Thyroid gland (tissue), 4 donors: Measurements from ENCODE around the gene SLC25A30. TPM values are rescaled to one million over a fixed set of nuclear protein-coding genes. Genes with fewer than 3 reads are reported as not detected.

ENCODE experiments used
- DNase-seq, 2 donors: peaks; one replicate each; pipeline ENCODE4 v3.0.0-alpha.2; 2019
- H3K27ac ChIP-seq, 3 donors: fragments of 200-600 bp; sonication (generic); 1 replicate in 2 of 3; 2 replicates in 1 of 3; pipeline ENCODE4 v1.5.1; 2016 to 2019; ENCODE audit warnings: mild to moderate bottlenecking in 1 of 3, moderate library complexity in 1 of 3
- H3K27me3 ChIP-seq: fragments of 200-600 bp; sonication (generic); one replicate; pipeline ENCODE4 v1.5.1; 2019
- H3K36me3 ChIP-seq, 2 donors: fragments of 200-600 bp; sonication (generic); one replicate each; pipeline ENCODE4 v1.5.1; 2016 to 2019
- H3K4me1 ChIP-seq, 2 donors: fragments of 200-600 bp; sonication (generic); one replicate each; pipeline ENCODE4 v1.5.1; 2017 to 2019
- H3K4me3 ChIP-seq, 3 donors: fragments of 200-600 bp; sonication (generic); replicated peaks in 1 of 3; 1 replicate in 2 of 3; 2 replicates in 1 of 3; pipeline ENCODE4 v1.5.1; 2016; ENCODE audit warnings: mild to moderate bottlenecking in 1 of 3
- H3K9me3 ChIP-seq: fragments of 200-600 bp; sonication (generic); one replicate; pipeline ENCODE4 v1.5.1; 2017
- CTCF ChIP-seq, 6 experiments: fragments of 200-600 bp in 3 of 6; fragments of 450-650 bp in 3 of 6; sonication (generic) in 3 of 6; IDR thresholded peaks; one replicate each; pipeline ENCODE4 v1.5.1; 2016 to 2019; ENCODE audit warnings: antibody characterized with exemption in 6 of 6, mild to moderate bottlenecking in 2 of 6, inconsistent platforms in 1 of 6, moderate library complexity in 1 of 6
- POLR2A ChIP-seq, 2 donors: fragments of 450-650 bp; IDR thresholded peaks; one replicate each; pipeline ENCODE4 v1.6.1; 2017; ENCODE audit warnings: antibody characterized with exemption in 2 of 2, mild to moderate bottlenecking in 2 of 2, moderate library complexity in 1 of 2
- WGBS, 2 donors: methylation state at CpG; one replicate each; pipeline ENCODE4 v1.1.5; 2017; 5-methylcytosine and 5-hydroxymethylcytosine counted together
- intact Hi-C: fragments of 100-400 bp; cut with DNase I; formaldehyde crosslinking; loops from one replicate; pipeline ENCODE4 v1.15.1; 2023
- total RNA-seq, 4 donors: library from RNA; depleted of rRNA; stranded (reverse); fragments of >200 nt; gene quantifications; one replicate each; pipeline ENCODE4 v1.2.3, GENCODE V29; 2016

SLC25A30 gene
- total RNA-seq, 4 donors from 2014 or later = 11.3 to 16.1 (median 15.9) TPM

- 81 to 82% methylated on average over 7 of the region's 7 CpGs for WGBS, 2 donors
Observed at GRCh38 chr13:45446181-45446580, 28.0 kb upstream of the SLC25A30 start.

GRCh38 chr13:45445053-45445452, 26.9 kb upstream of the SLC25A30 start:
- Histone ChIP-seq H3K27me3 (no peaks in the 10 kb centered on the region), H3K4me1 (peaks cover 7 to 16% of the 10 kb centered on the region in 2 donors), H3K27ac (no peak overlapping the region), H3K4me3 (no peak overlapping the region), H3K9me3 (no peaks in the 10 kb centered on the region), H3K36me3 (no peaks in the 10 kb centered on the region)
- no peak for TF ChIP-seq CTCF (IDR thresholded peaks at IDR 0.05)
- no peak for TF ChIP-seq POLR2A (IDR thresholded peaks at IDR 0.05)
- no peak for DNase-seq
- WGBS, 2 donors = 71 to 82% methylated on average over 6 of the region's 6 CpGs
- intact Hi-C loops = no loop called here

More at GRCh38 chr13:45446181-45446580, 28.0 kb upstream of the SLC25A30 start:
- intact Hi-C loops = no loop called here
- Histone ChIP-seq H3K4me3 (no peak overlapping the region), H3K36me3 (no peaks in the 10 kb centered on the region), H3K9me3 (no peaks in the 10 kb centered on the region), H3K4me1 (peaks cover 0 to 7% of the 10 kb centered on the region in 2 donors), H3K27me3 (no peaks in the 10 kb centered on the region), H3K27ac (no peak overlapping the region)
- TF ChIP-seq CTCF (IDR thresholded peaks at IDR 0.05) (no peak), POLR2A (IDR thresholded peaks at IDR 0.05) (no peak)
- DNase-seq = no peak

DNA sequence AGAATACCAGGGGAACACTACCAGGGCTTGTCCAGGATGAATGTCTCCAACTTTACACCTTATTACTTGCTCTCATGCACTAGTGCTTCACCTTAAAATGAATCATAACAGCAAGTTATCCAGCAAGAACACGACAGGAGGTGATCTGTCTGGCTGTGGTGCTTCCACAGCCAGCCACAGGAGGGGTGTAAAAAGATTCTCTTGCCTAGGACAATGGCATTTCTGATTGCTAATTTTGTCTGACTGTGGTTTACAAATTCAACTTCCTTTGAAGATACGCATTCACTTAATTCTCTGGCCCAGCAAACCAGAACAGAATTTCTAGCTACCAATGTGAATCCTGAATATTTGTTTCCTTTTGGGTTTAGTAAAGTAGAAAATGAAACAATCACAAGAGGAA, 23.5 kb upstream of the SLC25A30 start:
- no peaks in the 10 kb centered on the region for H3K9me3 ChIP-seq
- 43 to 68% methylated on average over 2 of the region's 2 CpGs for WGBS, 2 donors
- H3K27ac ChIP-seq = peak overlapping the region in 2 of 3 donors; percentile 20 to 53
- DNase-seq = no peak
- no peaks in the 10 kb centered on the region for H3K36me3 ChIP-seq
- H3K27me3 ChIP-seq = no peaks in the 10 kb centered on the region
- no peak overlapping the region for H3K4me3 ChIP-seq
- TF ChIP-seq POLR2A (IDR thresholded peaks at IDR 0.05) (no peak), CTCF (IDR thresholded peaks at IDR 0.05) (peak in 1 of 6 experiments; percentile 16)
- H3K4me1 ChIP-seq = peaks cover 8 to 17% of the 10 kb centered on the region in 2 donors
- intact Hi-C loops = no loop called here

DNA sequence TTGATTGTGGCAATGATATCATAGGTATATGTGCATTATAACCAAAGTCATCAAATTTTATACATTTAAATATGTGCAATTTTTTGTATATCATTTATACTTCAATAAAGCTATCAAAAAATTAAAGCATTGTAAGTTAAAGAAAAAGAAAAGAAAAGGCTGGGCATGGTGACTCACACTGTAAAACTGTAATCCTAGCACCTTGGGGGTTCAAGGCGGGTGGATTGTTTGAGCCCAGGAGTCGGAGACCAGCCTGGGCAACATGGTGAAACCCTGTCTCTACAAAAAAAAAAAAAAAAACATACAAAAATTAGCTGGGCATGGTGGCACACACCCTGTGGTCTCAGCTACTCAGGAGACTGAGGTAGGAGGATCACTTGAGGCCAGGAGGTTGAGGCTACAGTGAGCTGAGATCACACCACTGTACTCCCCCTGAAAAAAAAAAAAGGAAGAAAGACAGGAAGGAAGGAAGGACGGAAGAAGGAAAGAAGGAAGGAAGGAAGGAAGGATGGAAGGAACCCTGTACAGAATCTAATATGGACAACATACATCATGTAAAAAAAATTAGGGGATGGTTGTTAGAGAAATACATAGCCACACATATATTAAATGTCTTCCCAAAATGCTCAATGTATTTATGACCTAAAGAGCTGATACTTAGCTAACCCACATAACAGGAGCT, 21.7 kb upstream of the SLC25A30 start:
- no peaks in the 10 kb centered on the region for H3K27me3 ChIP-seq
- H3K4me3 ChIP-seq = no peak overlapping the region
- intact Hi-C loops = no loop called here
- H3K9me3 ChIP-seq = no peaks in the 10 kb centered on the region
- H3K36me3 ChIP-seq = no peaks in the 10 kb centered on the region
- TF ChIP-seq CTCF (IDR thresholded peaks at IDR 0.05) (no peak), POLR2A (IDR thresholded peaks at IDR 0.05) (no peak)
- WGBS, 2 donors = 84 to 88% methylated on average over 3 of the region's 3 CpGs
- peak overlapping the region in 2 of 3 donors; percentile 20 to 53 for H3K27ac ChIP-seq
- H3K4me1 ChIP-seq = peaks cover 8 to 17% of the 10 kb centered on the region in 2 donors
- no peak for DNase-seq

- TF ChIP-seq CTCF (IDR thresholded peaks at IDR 0.05) = no peak
- TF ChIP-seq POLR2A (IDR thresholded peaks at IDR 0.05) = no peak
- intact Hi-C loops = no loop called here
- Histone ChIP-seq H3K27me3 (no peaks in the 10 kb centered on the region), H3K9me3 (no peaks in the 10 kb centered on the region), H3K27ac (no peak overlapping the region), H3K4me1 (peaks cover 8 to 17% of the 10 kb centered on the region in 2 donors), H3K36me3 (no peaks in the 10 kb centered on the region), H3K4me3 (no peak overlapping the region)
- DNase-seq = no peak
- WGBS, 2 donors = 74 to 95% methylated on average over 3 to 4 of the region's 4 CpGs
Observed at GRCh38 chr13:45439008-45439407, 20.8 kb upstream of the SLC25A30 start.
